CD14-positive monocyte (primary cell): ENCODE data around the gene OR56A1. TPM values are rescaled to one million over a fixed set of nuclear protein-coding genes. Genes with fewer than 3 reads are reported as not detected.

Experiments
- DNase-seq, 3 donors: peaks; one replicate each; pipeline ENCODE4 v3.0.0-alpha.2; 2011 to 2022
- H2AFZ ChIP-seq: 2 replicates; pipeline ENCODE4 v1.6.0; 2012; ENCODE audit warnings: mild to moderate bottlenecking, low read depth, low read length, inconsistent platforms; ENCODE audit not compliant: insufficient read depth, poor library complexity, severe bottlenecking
- H3K27ac ChIP-seq, 2 donors: 1 replicate in 1 of 2; 2 replicates in 1 of 2; pipeline ENCODE4 v1.5.1; 2012 to 2013; ENCODE audit warnings: low read length in 2 of 2, control low read depth in 1 of 2, inconsistent platforms in 1 of 2, low read depth in 1 of 2, mild to moderate bottlenecking in 1 of 2
- H3K27me3 ChIP-seq, 2 donors: one replicate each; pipeline versions ENCODE4 v1.6.0 to v1.6.1; 2011 to 2013; ENCODE audit warnings: low read length in 2 of 2; ENCODE audit not compliant: control insufficient read depth in 2 of 2, insufficient read depth in 2 of 2
- H3K36me3 ChIP-seq, 2 donors: replicated peaks in 1 of 2; 1 replicate in 1 of 2; 2 replicates in 1 of 2; pipeline versions ENCODE4 v1.5.1 to v1.6.1; 2012 to 2013; ENCODE audit warnings: low read length in 2 of 2, control low read depth in 1 of 2, inconsistent platforms in 1 of 2, mild to moderate bottlenecking in 1 of 2; ENCODE audit not compliant: insufficient read depth in 2 of 2, control insufficient read depth in 1 of 2
- H3K4me1 ChIP-seq, 2 donors: 1 replicate in 1 of 2; 2 replicates in 1 of 2; pipeline versions ENCODE4 v1.5.1 to v1.6.1; 2012 to 2013; ENCODE audit warnings: low read length in 2 of 2, control low read depth in 1 of 2, inconsistent platforms in 1 of 2, mild to moderate bottlenecking in 1 of 2, moderate library complexity in 1 of 2; ENCODE audit not compliant: insufficient read depth in 2 of 2, control insufficient read depth in 1 of 2
- H3K4me2 ChIP-seq: replicated peaks from 2 replicates; pipeline ENCODE3; 2012; ENCODE audit warnings: low read length, moderate library complexity, mild to moderate bottlenecking; ENCODE audit not compliant: poor library complexity, severe bottlenecking; ENCODE audit errors: extremely low read depth
- H3K4me3 ChIP-seq, 3 experiments: fragments of 200-600 bp in 1 of 3; sonication (generic) in 1 of 3; replicated peaks in 1 of 3; 1 replicate in 2 of 3; 2 replicates in 1 of 3; pipeline ENCODE4 v1.5.1; 2011 to 2013; ENCODE audit warnings: low read length in 3 of 3, mild to moderate bottlenecking in 3 of 3, control low read depth in 2 of 3, low read depth in 2 of 3, inconsistent platforms in 1 of 3, moderate library complexity in 1 of 3
- H3K79me2 ChIP-seq: 2 replicates; pipeline ENCODE4 v1.6.0; 2012; ENCODE audit warnings: mild to moderate bottlenecking, control low read depth, inconsistent platforms, low read length, moderate library complexity; ENCODE audit not compliant: insufficient read depth
- H3K9ac ChIP-seq: 2 replicates; pipeline ENCODE4 v1.6.0; 2017; ENCODE audit warnings: low read length, mild to moderate bottlenecking; ENCODE audit not compliant: insufficient read depth, poor library complexity, severe bottlenecking
- H3K9me3 ChIP-seq, 2 donors: replicated peaks in 1 of 2; 1 replicate in 1 of 2; 2 replicates in 1 of 2; pipeline versions ENCODE4 v1.5.1 to v1.6.1; 2012 to 2013; ENCODE audit warnings: low read length in 2 of 2, control low read depth in 1 of 2; ENCODE audit not compliant: control insufficient read depth in 1 of 2, insufficient read depth in 1 of 2
- H4K20me1 ChIP-seq: 2 replicates; pipeline ENCODE4 v1.6.0; 2012; ENCODE audit warnings: mild to moderate bottlenecking, low read length, control low read depth, moderate library complexity; ENCODE audit not compliant: insufficient read depth
- H3K27ac Mint-ChIP-seq, 7 donors: one replicate each; pipeline ENCODE4 v1.8.0; 2020; ENCODE audit warnings: mild to moderate bottlenecking in 7 of 7, mixed read lengths in 7 of 7, moderate library complexity in 6 of 7, inconsistent platforms in 2 of 7
- H3K27me3 Mint-ChIP-seq, 3 donors: one replicate each; pipeline ENCODE4 v1.8.0; 2021 to 2022; ENCODE audit warnings: low read depth in 3 of 3, mild to moderate bottlenecking in 3 of 3, mixed read lengths in 3 of 3, moderate library complexity in 3 of 3, inconsistent platforms in 1 of 3
- H3K36me3 Mint-ChIP-seq, 2 donors: one replicate each; pipeline ENCODE4 v1.8.0; 2020; ENCODE audit warnings: mixed read lengths in 2 of 2, inconsistent platforms in 1 of 2, mild to moderate bottlenecking in 1 of 2
- H3K4me1 Mint-ChIP-seq: one replicate; pipeline ENCODE4 v1.8.0; 2020; ENCODE audit warnings: mild to moderate bottlenecking, mixed read lengths
- H3K4me3 Mint-ChIP-seq, 2 donors: one replicate each; pipeline ENCODE4 v1.8.0; 2020; ENCODE audit warnings: mild to moderate bottlenecking in 2 of 2, mixed read lengths in 2 of 2, moderate library complexity in 1 of 2
- H3K9me3 Mint-ChIP-seq, 7 donors: one replicate each; pipeline ENCODE4 v1.8.0; 2020 to 2022; ENCODE audit warnings: mixed read lengths in 7 of 7, mild to moderate bottlenecking in 6 of 7, moderate library complexity in 6 of 7, inconsistent platforms in 2 of 7
- WGBS: methylation state at CpG from one replicate; pipeline ENCODE4 v1.1.5; 2013; ENCODE audit warnings: missing lambda C conversion rate; ENCODE audit not compliant: insufficient coverage; 5-methylcytosine and 5-hydroxymethylcytosine counted together
- intact Hi-C, 2 donors: fragments of 100-400 bp; cut with micrococcal nuclease; formaldehyde crosslinking; loops; one replicate each; pipeline versions ENCODE4 v1.15.0 to v1.15.1; 2023
- polyA plus RNA-seq, 3 donors: library from polyadenylated mRNA; depleted of rRNA in 1 of 3; unstranded in 2 of 3; stranded (reverse) in 1 of 3; fragments of 300-500 nt in 2 of 3; fragments of >200 nt in 1 of 3; fragmentation: Illumina TruSeq in 2 of 3; gene quantifications; 1 replicate in 2 of 3; 2 replicates in 1 of 3; pipeline ENCODE4 v1.2.3, GENCODE V29; 2012 to 2021
- TF ChIP-seq, protein P1 (sequence below): fragments of 200-600 bp; IDR thresholded peaks from one replicate; pipeline ENCODE4 v1.8.0; 2022; ENCODE audit warnings: antibody characterized with exemption, mild to moderate bottlenecking

Gene OR56A1
- polyA plus RNA-seq, 3 donors = 0.01 TPM; not detected in 2

DNA sequence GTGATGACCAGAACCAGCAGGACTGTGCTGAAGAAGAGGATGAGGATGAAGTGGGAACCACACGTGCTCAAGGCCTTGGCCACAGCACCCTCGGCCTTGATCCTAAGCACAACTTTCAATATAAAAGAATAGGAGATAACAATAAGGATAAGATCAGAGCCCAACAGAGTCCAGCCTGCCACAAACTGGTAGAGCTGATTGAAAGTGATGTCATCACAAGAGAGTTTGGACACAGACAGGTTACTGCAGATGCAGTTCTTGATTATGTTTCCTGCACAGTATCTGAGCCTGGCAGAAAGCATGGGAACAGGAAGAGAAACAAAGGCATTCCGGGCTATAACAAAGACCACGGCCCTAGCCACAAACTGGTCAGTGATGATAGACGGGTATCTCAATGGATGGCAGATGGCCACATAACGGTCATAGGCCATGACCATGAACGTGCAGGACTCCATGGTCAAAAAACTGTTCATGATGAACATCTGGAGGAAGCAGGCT, 28.3 kb downstream of the OR56A1 start:
- Mint-ChIP-seq H3K9me3 (peaks cover 0 to 4% (median 0%) of the 10 kb centered on the region in 7 donors), H3K4me1 (no peaks in the 10 kb centered on the region), H3K36me3 (no peaks in the 10 kb centered on the region), H3K27ac (peak overlapping the region in 1 of 7 donors; percentile 3), H3K27me3 (peaks cover 2 to 23% (median 8%) of the 10 kb centered on the region in 3 donors), H3K4me3 (no peak overlapping the region)
- Histone ChIP-seq H3K4me2 (no peak overlapping the region), H3K79me2 (no peaks in the 10 kb centered on the region), H3K27ac (no peak overlapping the region), H3K4me3 (no peak overlapping the region), H3K36me3 (no peaks in the 10 kb centered on the region), H3K27me3 (peaks cover 0 to 13% of the 10 kb centered on the region in 2 donors), H2AFZ (no peak overlapping the region), H3K4me1 (no peaks in the 10 kb centered on the region), H4K20me1 (no peaks in the 10 kb centered on the region), H3K9me3 (no peaks in the 10 kb centered on the region), H3K9ac (no peak overlapping the region)
- TF ChIP-seq, protein P1, sequence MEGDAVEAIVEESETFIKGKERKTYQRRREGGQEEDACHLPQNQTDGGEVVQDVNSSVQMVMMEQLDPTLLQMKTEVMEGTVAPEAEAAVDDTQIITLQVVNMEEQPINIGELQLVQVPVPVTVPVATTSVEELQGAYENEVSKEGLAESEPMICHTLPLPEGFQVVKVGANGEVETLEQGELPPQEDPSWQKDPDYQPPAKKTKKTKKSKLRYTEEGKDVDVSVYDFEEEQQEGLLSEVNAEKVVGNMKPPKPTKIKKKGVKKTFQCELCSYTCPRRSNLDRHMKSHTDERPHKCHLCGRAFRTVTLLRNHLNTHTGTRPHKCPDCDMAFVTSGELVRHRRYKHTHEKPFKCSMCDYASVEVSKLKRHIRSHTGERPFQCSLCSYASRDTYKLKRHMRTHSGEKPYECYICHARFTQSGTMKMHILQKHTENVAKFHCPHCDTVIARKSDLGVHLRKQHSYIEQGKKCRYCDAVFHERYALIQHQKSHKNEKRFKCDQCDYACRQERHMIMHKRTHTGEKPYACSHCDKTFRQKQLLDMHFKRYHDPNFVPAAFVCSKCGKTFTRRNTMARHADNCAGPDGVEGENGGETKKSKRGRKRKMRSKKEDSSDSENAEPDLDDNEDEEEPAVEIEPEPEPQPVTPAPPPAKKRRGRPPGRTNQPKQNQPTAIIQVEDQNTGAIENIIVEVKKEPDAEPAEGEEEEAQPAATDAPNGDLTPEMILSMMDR = no peak
- no peak for DNase-seq
- intact Hi-C loops = no loop called here
- 41% methylated on average over 5 of the region's 7 CpGs for WGBS

DNA sequence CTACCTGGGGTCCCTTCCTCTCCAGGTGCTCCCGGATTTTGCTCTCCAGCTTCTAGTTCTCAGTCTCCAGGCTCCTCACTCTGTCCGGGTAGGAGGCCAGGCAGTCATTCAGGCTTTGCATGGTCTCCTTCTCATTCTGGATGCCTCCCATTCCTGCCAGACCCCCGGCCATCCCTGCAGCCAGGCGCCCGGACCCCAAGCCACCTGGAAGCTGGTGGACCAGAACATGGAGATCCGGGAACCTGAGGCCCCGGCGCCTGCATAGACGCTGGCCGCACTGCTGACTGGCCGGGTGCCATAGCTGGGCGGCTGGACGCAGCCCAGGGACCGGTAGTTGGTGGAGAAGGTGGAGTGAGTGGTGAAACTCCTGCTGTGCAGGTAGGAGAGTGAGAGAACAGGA, 35.8 kb downstream of the OR56A1 start:
- Histone ChIP-seq H3K9me3 (no peaks in the 10 kb centered on the region), H3K36me3 (no peaks in the 10 kb centered on the region), H4K20me1 (no peaks in the 10 kb centered on the region), H3K79me2 (no peaks in the 10 kb centered on the region), H3K4me1 (no peaks in the 10 kb centered on the region), H3K9ac (no peak overlapping the region), H3K27ac (no peak overlapping the region), H3K4me3 (no peak overlapping the region), H2AFZ (no peak overlapping the region), H3K4me2 (no peak overlapping the region), H3K27me3 (peaks cover 9 to 13% of the 10 kb centered on the region in 2 donors)
- intact Hi-C loops = no loop called here
- Mint-ChIP-seq H3K4me3 (no peak overlapping the region), H3K27me3 (peaks cover 7 to 14% (median 11%) of the 10 kb centered on the region in 3 donors), H3K27ac (no peak overlapping the region), H3K36me3 (no peaks in the 10 kb centered on the region), H3K4me1 (no peaks in the 10 kb centered on the region), H3K9me3 (peaks cover 0 to 4% (median 0%) of the 10 kb centered on the region in 7 donors)
- TF ChIP-seq, protein P1 = no peak
- DNase-seq = no peak
- WGBS = 95% methylated on average over 13 of the region's 14 CpGs
